ENCODE measurements around the gene LYPD1.

DNA sequence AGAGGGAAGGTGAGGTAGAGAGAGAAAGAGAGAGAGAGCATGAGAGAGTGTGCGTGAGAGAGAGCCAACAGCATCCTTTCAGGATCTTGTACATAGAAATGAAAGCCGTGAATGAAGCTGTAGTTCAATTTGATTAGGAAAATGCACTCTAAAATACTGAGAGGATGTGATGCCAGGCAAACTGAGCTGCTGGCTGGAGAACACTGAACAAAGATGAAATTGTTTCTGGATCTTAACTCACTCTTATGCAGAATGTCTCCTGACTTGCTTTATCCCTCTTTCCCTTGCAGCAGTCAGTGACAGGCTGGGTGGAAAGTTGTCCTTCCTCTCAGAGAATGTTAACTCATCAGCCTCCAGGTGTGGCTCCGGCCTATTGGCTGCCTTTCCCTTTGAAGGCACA lies 10.7 kb downstream of the LYPD1 start:
- TF ChIP-seq EZH2 (IDR thresholded peaks at IDR 0.05) (no peak), POLR2A (IDR thresholded peaks at IDR 0.05; ENCODE audit: borderline replicate concordance, extremely low read depth, insufficient read depth, insufficient read length) (no peak), SRF (IDR thresholded peaks at IDR 0.05; ENCODE audit: low read depth) (no peak), POLR2AphosphoS5 (IDR thresholded peaks at IDR 0.05; ENCODE audit: low read depth, low read length) (no peak)
- TF ChIP-seq, protein P1, sequence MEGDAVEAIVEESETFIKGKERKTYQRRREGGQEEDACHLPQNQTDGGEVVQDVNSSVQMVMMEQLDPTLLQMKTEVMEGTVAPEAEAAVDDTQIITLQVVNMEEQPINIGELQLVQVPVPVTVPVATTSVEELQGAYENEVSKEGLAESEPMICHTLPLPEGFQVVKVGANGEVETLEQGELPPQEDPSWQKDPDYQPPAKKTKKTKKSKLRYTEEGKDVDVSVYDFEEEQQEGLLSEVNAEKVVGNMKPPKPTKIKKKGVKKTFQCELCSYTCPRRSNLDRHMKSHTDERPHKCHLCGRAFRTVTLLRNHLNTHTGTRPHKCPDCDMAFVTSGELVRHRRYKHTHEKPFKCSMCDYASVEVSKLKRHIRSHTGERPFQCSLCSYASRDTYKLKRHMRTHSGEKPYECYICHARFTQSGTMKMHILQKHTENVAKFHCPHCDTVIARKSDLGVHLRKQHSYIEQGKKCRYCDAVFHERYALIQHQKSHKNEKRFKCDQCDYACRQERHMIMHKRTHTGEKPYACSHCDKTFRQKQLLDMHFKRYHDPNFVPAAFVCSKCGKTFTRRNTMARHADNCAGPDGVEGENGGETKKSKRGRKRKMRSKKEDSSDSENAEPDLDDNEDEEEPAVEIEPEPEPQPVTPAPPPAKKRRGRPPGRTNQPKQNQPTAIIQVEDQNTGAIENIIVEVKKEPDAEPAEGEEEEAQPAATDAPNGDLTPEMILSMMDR (IDR thresholded peaks at IDR 0.05 in 2 of 3, conservative IDR thresholded peaks at IDR 0.05 in 1 of 3; ENCODE audit: borderline replicate concordance in 1 of 3, insufficient read depth in 1 of 3, low read depth in 2 of 3, low read length in 2 of 3), result no peak
- TF ChIP-seq, protein P2, sequence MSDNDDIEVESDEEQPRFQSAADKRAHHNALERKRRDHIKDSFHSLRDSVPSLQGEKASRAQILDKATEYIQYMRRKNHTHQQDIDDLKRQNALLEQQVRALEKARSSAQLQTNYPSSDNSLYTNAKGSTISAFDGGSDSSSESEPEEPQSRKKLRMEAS (IDR thresholded peaks at IDR 0.05), result no peak
